GM19025 (cell line): ENCODE results near the gene KCNMA1.

Source experiments
- ATAC-seq: cut with Tn5 transposase; IDR thresholded peaks from one replicate; pipeline ENCODE4 v1.9.1; 2021; ENCODE audit warnings: mild to moderate bottlenecking, low read depth, moderate library complexity; ENCODE audit not compliant: unreplicated experiment

The KCNMA1 gene

GRCh38 chr10:77208684-77209256, 428.8 kb downstream of the KCNMA1 start:
- no peak for ATAC-seq

GRCh38 chr10:77207828-77208185, 429.8 kb downstream of the KCNMA1 start:
- ATAC-seq: no peak

- ATAC-seq: no peak
Observed at GRCh38 chr10:77207182-77207827, 430.3 kb downstream of the KCNMA1 start.

GRCh38 chr10:77205135-77205534, 432.5 kb downstream of the KCNMA1 start:
- no peak for ATAC-seq

- ATAC-seq: no peak
Observed at GRCh38 chr10:77204171-77204570, 433.4 kb downstream of the KCNMA1 start.

- ATAC-seq: no peak
Observed at GRCh38 chr10:77202857-77203256, 434.8 kb downstream of the KCNMA1 start.

- no peak for ATAC-seq
Observed at GRCh38 chr10:77201135-77202106, 436.2 kb downstream of the KCNMA1 start.

- ATAC-seq: no peak
Observed at GRCh38 chr10:77197544-77197943, 440.1 kb downstream of the KCNMA1 start.

GRCh38 chr10:77196614-77197013, 441.0 kb downstream of the KCNMA1 start:
- ATAC-seq: no peak

- no peak for ATAC-seq
Observed at GRCh38 chr10:77195101-77195500, 442.5 kb downstream of the KCNMA1 start.

- no peak for ATAC-seq
Observed at GRCh38 chr10:77193001-77193400, 444.6 kb downstream of the KCNMA1 start.

- no peak for ATAC-seq
Observed at GRCh38 chr10:77192402-77192801, 445.2 kb downstream of the KCNMA1 start.

GRCh38 chr10:77191324-77192049, 446.1 kb downstream of the KCNMA1 start:
- no peak for ATAC-seq

- no peak for ATAC-seq
Observed at GRCh38 chr10:77190291-77190690, 447.3 kb downstream of the KCNMA1 start.

GRCh38 chr10:77189520-77189919, 448.1 kb downstream of the KCNMA1 start:
- no peak for ATAC-seq

- no peak for ATAC-seq
Observed at GRCh38 chr10:77189075-77189474, 448.5 kb downstream of the KCNMA1 start.

GRCh38 chr10:77188521-77188920, 449.1 kb downstream of the KCNMA1 start:
- ATAC-seq: no peak

- no peak for ATAC-seq
Observed at GRCh38 chr10:77188000-77188395, 449.6 kb downstream of the KCNMA1 start.

- no peak for ATAC-seq
Observed at GRCh38 chr10:77187376-77187999, 450.1 kb downstream of the KCNMA1 start.

GRCh38 chr10:77186936-77187335, 450.7 kb downstream of the KCNMA1 start:
- no peak for ATAC-seq
